ENCODE data around the gene RAB1B. TPM values are rescaled to one million over a fixed set of nuclear protein-coding genes. Genes with fewer than 3 reads are reported as not detected.
"Not testable (repeated sequence)": the region's sequence is repeated elsewhere in the genome, so short reads cannot be mapped to it uniquely, and the experiment has no call there.

Gene RAB1B
- total and polyA plus RNA-seq, 9 donors = 69.7 to 111 (median 101) TPM

GRCh38 chr11:66317723-66318599 is 49.5 kb downstream of the RAB1B start:
- no peaks in the 10 kb centered on the region for H3K36me3 ChIP-seq (ENCODE audit: control insufficient read depth, insufficient read depth, low read length)
- peaks cover 58% of the 10 kb centered on the region for H3K4me1 ChIP-seq (ENCODE audit: control insufficient read depth, insufficient read depth, low read length)
- 23% methylated on average over 11 of the region's 16 CpGs for WGBS (ENCODE audit: insufficient coverage)
- H3K27ac ChIP-seq (ENCODE audit: low read length) = peak overlapping the region; percentile 85
- H3K27me3 ChIP-seq (ENCODE audit: control insufficient read depth, insufficient read depth, low read length) = peaks cover 5% of the 10 kb centered on the region
- peak; percentile 80 for DNase-seq
- no peak overlapping the region for H3K4me3 ChIP-seq (ENCODE audit: low read length)
- no peaks in the 10 kb centered on the region for H3K9me3 ChIP-seq (replicated peaks; ENCODE audit: control insufficient read depth, low read depth, low read length)

DNA sequence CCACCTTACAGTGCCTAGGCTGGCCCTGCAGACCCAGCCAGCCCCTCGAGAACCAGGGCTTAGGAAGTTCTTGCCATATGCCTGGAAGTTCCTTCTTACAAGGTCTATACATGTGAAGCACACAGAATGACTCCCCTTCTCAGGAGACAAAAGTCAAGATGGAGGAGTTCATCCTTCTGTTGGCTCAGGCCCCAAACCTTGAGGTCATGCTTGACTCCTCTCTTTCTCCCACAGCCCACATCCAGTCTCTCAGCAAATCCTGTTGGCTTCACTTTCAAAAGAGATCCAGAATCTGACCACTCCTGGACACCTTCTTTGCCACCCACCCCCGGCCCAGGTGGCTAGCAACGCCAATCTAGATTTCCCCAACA is 50.1 kb downstream of the RAB1B start:
- Histone ChIP-seq H3K36me3 (ENCODE audit: control insufficient read depth, insufficient read depth, low read length) (no peaks in the 10 kb centered on the region), H3K9me3 (replicated peaks; ENCODE audit: control insufficient read depth, low read depth, low read length) (no peaks in the 10 kb centered on the region), H3K4me1 (ENCODE audit: control insufficient read depth, insufficient read depth, low read length) (peaks cover 52% of the 10 kb centered on the region), H3K4me3 (ENCODE audit: low read length) (no peak overlapping the region), H3K27ac (ENCODE audit: low read length) (peak overlapping the region; percentile 85), H3K27me3 (ENCODE audit: control insufficient read depth, insufficient read depth, low read length) (peaks cover 5% of the 10 kb centered on the region)
- no peak for DNase-seq
- 29% methylated on average over 1 of the region's 3 CpGs for WGBS (ENCODE audit: insufficient coverage)

GRCh38 chr11:66320289-66320688 is 51.9 kb downstream of the RAB1B start:
- H3K4me3 ChIP-seq (ENCODE audit: low read length); H3K36me3 ChIP-seq (ENCODE audit: control insufficient read depth, insufficient read depth, low read length); DNase-seq; H3K27me3 ChIP-seq (ENCODE audit: control insufficient read depth, insufficient read depth, low read length); H3K9me3 ChIP-seq (replicated peaks; ENCODE audit: control insufficient read depth, low read depth, low read length); H3K27ac ChIP-seq (ENCODE audit: low read length): not testable (repeated sequence)
- WGBS (ENCODE audit: insufficient coverage) = no CpG with 5 or more reads among the region's 2 CpGs
- peaks cover 50% of the 10 kb centered on the region for H3K4me1 ChIP-seq (ENCODE audit: control insufficient read depth, insufficient read depth, low read length)

GRCh38 chr11:66320748-66321147 is 52.3 kb downstream of the RAB1B start:
- no CpG with 5 or more reads among the region's 6 CpGs for WGBS (ENCODE audit: insufficient coverage)
- DNase-seq; H3K27me3 ChIP-seq (ENCODE audit: control insufficient read depth, insufficient read depth, low read length); H3K4me3 ChIP-seq (ENCODE audit: low read length); H3K9me3 ChIP-seq (replicated peaks; ENCODE audit: control insufficient read depth, low read depth, low read length); H3K36me3 ChIP-seq (ENCODE audit: control insufficient read depth, insufficient read depth, low read length); H3K27ac ChIP-seq (ENCODE audit: low read length): not testable (repeated sequence)
- H3K4me1 ChIP-seq (ENCODE audit: control insufficient read depth, insufficient read depth, low read length) = peaks cover 52% of the 10 kb centered on the region

GRCh38 chr11:66321606-66322005 is 53.2 kb downstream of the RAB1B start:
- no CpG with 5 or more reads among the region's 4 CpGs for WGBS (ENCODE audit: insufficient coverage)
- Histone ChIP-seq H3K4me1 (ENCODE audit: control insufficient read depth, insufficient read depth, low read length) (peaks cover 53% of the 10 kb centered on the region), H3K9me3 (replicated peaks; ENCODE audit: control insufficient read depth, low read depth, low read length) (no peaks in the 10 kb centered on the region)

DNA sequence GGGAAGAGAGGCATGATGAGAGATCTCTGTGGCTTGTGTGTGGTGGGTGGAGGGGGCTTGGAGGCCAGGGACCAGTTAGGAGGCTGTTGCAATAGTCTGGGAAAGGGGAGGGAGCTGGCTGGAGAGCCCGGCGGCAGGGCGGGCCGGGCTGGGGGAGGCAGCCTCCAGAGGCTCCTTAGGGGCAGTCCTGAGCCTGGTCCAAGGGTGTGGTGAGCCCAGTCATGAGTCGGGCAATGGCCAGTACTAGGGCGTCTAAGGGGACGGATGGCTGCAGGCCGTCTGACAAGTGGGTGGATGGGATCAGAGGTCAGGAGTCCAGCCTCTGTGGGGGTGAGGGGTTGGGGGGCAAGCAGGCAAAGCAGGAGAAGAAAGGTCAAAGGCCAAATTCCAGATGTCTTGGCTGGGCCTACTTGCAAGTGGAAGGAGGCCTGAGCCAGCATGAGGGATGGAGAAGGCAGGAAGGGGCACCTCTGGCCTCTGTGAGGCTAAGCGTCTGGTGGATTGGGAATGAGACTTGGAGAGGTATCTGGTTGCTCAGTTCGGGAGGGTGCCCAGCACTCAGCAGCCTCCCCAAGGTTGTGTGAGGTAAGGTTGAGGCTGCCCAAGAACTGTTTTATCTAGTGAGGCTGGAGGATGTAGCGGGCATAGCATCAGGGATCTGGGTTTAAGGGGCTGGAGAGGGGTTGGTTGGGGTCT is 54.4 kb downstream of the RAB1B start:
- WGBS (ENCODE audit: insufficient coverage) = 43% methylated on average over 11 of the region's 11 CpGs
- Histone ChIP-seq H3K27ac (ENCODE audit: low read length) (no peak overlapping the region), H3K4me3 (ENCODE audit: low read length) (no peak overlapping the region), H3K27me3 (ENCODE audit: control insufficient read depth, insufficient read depth, low read length) (no peaks in the 10 kb centered on the region), H3K9me3 (replicated peaks; ENCODE audit: control insufficient read depth, low read depth, low read length) (no peaks in the 10 kb centered on the region), H3K36me3 (ENCODE audit: control insufficient read depth, insufficient read depth, low read length) (no peaks in the 10 kb centered on the region), H3K4me1 (ENCODE audit: control insufficient read depth, insufficient read depth, low read length) (peaks cover 53% of the 10 kb centered on the region)
- DNase-seq = no peak

More at GRCh38 chr11:66321606-66322005, 53.2 kb downstream of the RAB1B start:
- DNase-seq = no peak
- H3K36me3 ChIP-seq (ENCODE audit: control insufficient read depth, insufficient read depth, low read length) = no peaks in the 10 kb centered on the region
- no peak overlapping the region for H3K4me3 ChIP-seq (ENCODE audit: low read length)
- no peak overlapping the region for H3K27ac ChIP-seq (ENCODE audit: low read length)
- H3K27me3 ChIP-seq (ENCODE audit: control insufficient read depth, insufficient read depth, low read length) = no peaks in the 10 kb centered on the region

GRCh38 chr11:66323684-66324083 is 55.2 kb downstream of the RAB1B start:
- no peaks in the 10 kb centered on the region for H3K36me3 ChIP-seq (ENCODE audit: control insufficient read depth, insufficient read depth, low read length)
- WGBS (ENCODE audit: insufficient coverage) = 100% methylated on average over 1 of the region's 1 CpG
- no peak overlapping the region for H3K4me3 ChIP-seq (ENCODE audit: low read length)
- no peak for DNase-seq
- no peak overlapping the region for H3K27ac ChIP-seq (ENCODE audit: low read length)
- H3K27me3 ChIP-seq (ENCODE audit: control insufficient read depth, insufficient read depth, low read length) = no peaks in the 10 kb centered on the region
- no peaks in the 10 kb centered on the region for H3K9me3 ChIP-seq (replicated peaks; ENCODE audit: control insufficient read depth, low read depth, low read length)
- peaks cover 53% of the 10 kb centered on the region for H3K4me1 ChIP-seq (ENCODE audit: control insufficient read depth, insufficient read depth, low read length)

- Histone ChIP-seq H3K4me1 (ENCODE audit: control insufficient read depth, insufficient read depth, low read length) (peaks cover 49% of the 10 kb centered on the region), H3K4me3 (ENCODE audit: low read length) (no peak overlapping the region), H3K27me3 (ENCODE audit: control insufficient read depth, insufficient read depth, low read length) (no peaks in the 10 kb centered on the region), H3K27ac (ENCODE audit: low read length) (no peak overlapping the region), H3K36me3 (ENCODE audit: control insufficient read depth, insufficient read depth, low read length) (no peaks in the 10 kb centered on the region), H3K9me3 (replicated peaks; ENCODE audit: control insufficient read depth, low read depth, low read length) (no peaks in the 10 kb centered on the region)
- WGBS (ENCODE audit: insufficient coverage) = 58% methylated on average over 7 of the region's 10 CpGs
- DNase-seq = no peak
Observed at GRCh38 chr11:66324664-66325063, 56.2 kb downstream of the RAB1B start.

DNA sequence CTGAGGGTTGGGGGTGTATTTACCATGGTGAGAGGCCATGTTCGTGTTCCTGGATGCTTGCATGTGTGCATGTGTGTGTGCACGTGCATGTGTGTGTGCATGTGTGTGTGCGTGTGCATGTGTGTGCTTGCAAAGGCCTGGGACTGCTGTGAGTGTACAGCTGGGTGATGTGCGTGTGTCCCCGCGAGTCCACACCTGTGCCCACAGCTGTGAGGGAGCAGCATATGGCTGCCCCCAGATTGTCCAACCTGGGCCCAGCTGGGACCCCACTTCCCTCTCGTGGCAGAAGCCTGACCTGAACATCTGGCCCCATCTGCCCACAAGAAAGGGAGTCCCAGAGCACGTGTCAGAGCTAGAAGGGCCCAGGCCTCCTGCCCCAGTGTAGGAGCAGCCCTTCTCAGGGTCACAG is 56.8 kb downstream of the RAB1B start:
- Histone ChIP-seq H3K27ac (ENCODE audit: low read length) (no peak overlapping the region), H3K4me3 (ENCODE audit: low read length) (no peak overlapping the region), H3K4me1 (ENCODE audit: control insufficient read depth, insufficient read depth, low read length) (peaks cover 49% of the 10 kb centered on the region), H3K9me3 (replicated peaks; ENCODE audit: control insufficient read depth, low read depth, low read length) (no peaks in the 10 kb centered on the region), H3K36me3 (ENCODE audit: control insufficient read depth, insufficient read depth, low read length) (no peaks in the 10 kb centered on the region), H3K27me3 (ENCODE audit: control insufficient read depth, insufficient read depth, low read length) (no peaks in the 10 kb centered on the region)
- peak; percentile 35 for DNase-seq
- 51% methylated on average over 8 of the region's 8 CpGs for WGBS (ENCODE audit: insufficient coverage)

DNA sequence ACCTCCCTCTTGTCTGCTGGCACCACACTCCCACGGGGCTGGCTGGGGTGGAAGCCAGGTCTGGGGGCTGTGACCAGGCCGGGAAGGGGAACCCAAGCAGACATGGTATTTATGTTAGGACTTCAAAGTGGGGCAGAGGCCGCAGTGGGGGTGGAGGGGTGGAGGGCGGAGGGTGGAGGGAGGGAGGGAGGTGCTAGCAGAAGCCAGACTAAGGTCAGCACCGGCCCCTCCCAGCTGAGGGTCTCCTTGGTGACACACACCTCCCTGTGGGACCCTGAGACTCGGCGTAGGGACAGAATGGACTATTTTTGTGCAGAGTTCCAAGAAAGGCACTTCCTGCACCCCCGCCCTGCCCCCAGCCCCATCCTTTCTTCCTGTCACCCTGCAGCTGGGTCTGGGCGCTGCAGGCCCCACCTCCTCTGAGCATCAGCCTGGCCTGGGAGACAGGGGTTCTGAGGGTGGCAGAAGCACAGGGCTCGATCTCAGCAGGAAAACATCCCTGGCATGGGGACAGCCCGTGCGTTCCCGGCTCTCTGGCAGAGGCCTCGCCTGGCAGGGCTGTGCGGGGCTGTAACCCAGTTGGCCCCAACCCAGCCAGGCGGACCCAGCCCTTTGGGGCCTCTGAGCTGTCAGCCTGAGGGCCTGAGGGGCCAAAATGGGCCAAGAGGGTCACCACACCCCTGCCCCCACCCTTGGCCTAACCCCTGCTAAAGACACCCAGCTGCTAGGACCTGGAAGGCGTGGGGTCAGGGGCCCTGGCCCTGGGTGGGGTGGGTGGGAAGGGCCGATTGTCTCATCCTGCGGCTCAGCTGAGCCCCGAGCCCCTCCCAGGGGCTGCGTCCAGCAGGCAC is 58.0 kb downstream of the RAB1B start:
- peaks cover 5% of the 10 kb centered on the region for H3K36me3 ChIP-seq (ENCODE audit: control insufficient read depth, insufficient read depth, low read length)
- WGBS (ENCODE audit: insufficient coverage) = 11% methylated on average over 10 of the region's 21 CpGs
- H3K9me3 ChIP-seq (replicated peaks; ENCODE audit: control insufficient read depth, low read depth, low read length) = no peaks in the 10 kb centered on the region
- no peaks in the 10 kb centered on the region for H3K27me3 ChIP-seq (ENCODE audit: control insufficient read depth, insufficient read depth, low read length)
- peak; percentile 75 for DNase-seq
- H3K4me1 ChIP-seq (ENCODE audit: control insufficient read depth, insufficient read depth, low read length) = peaks cover 49% of the 10 kb centered on the region
- H3K4me3 ChIP-seq (ENCODE audit: low read length) = no peak overlapping the region
- H3K27ac ChIP-seq (ENCODE audit: low read length) = peak overlapping the region; percentile 69
